K562 (cell line): ENCODE measurements around the gene TMEM218. TPM values are rescaled to one million over a fixed set of nuclear protein-coding genes. Genes with fewer than 3 reads are reported as not detected.
A peak's percentile ranks its signal among the peaks of the same experiment; 100 is the strongest.

Experiments
- ATAC-seq: fragments of 200-7000 bp; cut with Tn5 transposase; 3 replicates; pipeline ENCODE4 v1.9.1; 2020; ENCODE audit warnings: moderate library complexity
- BruUV-seq: library from RNA; stranded (reverse); fragments of 400-500 nt; replicated peaks from 2 replicates; lab custom pipeline; 2021; lab: Mats Ljungman, UMichigan
- CTCF ChIA-PET: fragments of 300-600 bp; formaldehyde crosslinking; extraction: SDS; loops from one replicate; lab custom pipeline; 2021; ENCODE audit warnings: low intra/inter-chr PET ratio; lab: Yijun Ruan, JAX
- POLR2A ChIA-PET: fragments of 300-600, 350-650 bp; sonication (Branson Sonifier 250); formaldehyde crosslinking; extraction: SDS; loops from one replicate; lab custom pipeline; 2021; ENCODE audit warnings: antibody characterized with exemption, inconsistent platforms; lab: Yijun Ruan, JAX
- DNase-seq, 4 experiments: peaks; one replicate each; pipeline versions ENCODE4 v3.0.0 to v3.0.0-alpha.2; 2011 to 2018; ENCODE audit warnings: low spot score in 3 of 4, mixed read lengths in 3 of 4; ENCODE audit errors: extremely low read depth in 1 of 4
- FAIRE-seq: peaks from 2 replicates; lab custom pipeline; 2011; peaks lifted over from hg19 to GRCh38; lab: Jason Lieb, UNC
- H2AFZ ChIP-seq: 2 replicates; pipeline ENCODE4 v1.6.0; 2011; ENCODE audit warnings: low read depth, low read length, control low read depth, inconsistent platforms
- H3K27ac ChIP-seq: fragments of 200-600 bp; 3 replicates; pipeline ENCODE4 v1.8.0; 2011; ENCODE audit warnings: low read depth, mild to moderate bottlenecking, control low read depth, inconsistent platforms, low read length, moderate library complexity, mixed read lengths; ENCODE audit errors: extremely low read depth
- H3K27me3 ChIP-seq, 2 experiments: fragments of 300-600 bp in 1 of 2; 2 replicates in 1 of 2; 3 replicates in 1 of 2; pipeline versions ENCODE4 v1.6.0 to v1.8.0; 2011; ENCODE audit warnings: inconsistent platforms in 2 of 2, low read length in 2 of 2, mild to moderate bottlenecking in 1 of 2, mixed read lengths in 1 of 2, moderate library complexity in 1 of 2; ENCODE audit not compliant: control insufficient read depth in 2 of 2, insufficient read depth in 2 of 2
- H3K36me3 ChIP-seq: fragments of 300-600 bp; 3 replicates; pipeline ENCODE4 v1.8.0; 2011; ENCODE audit warnings: mild to moderate bottlenecking, low read length, inconsistent platforms; ENCODE audit not compliant: control insufficient read depth, insufficient read depth
- H3K4me1 ChIP-seq, 2 experiments: fragments of 200-600 bp in 1 of 2; replicated peaks in 1 of 2; 2 replicates in 1 of 2; 3 replicates in 1 of 2; pipeline versions ENCODE4 v1.5.1 to v1.8.0; 2011; ENCODE audit warnings: inconsistent platforms in 2 of 2, low read length in 2 of 2, mild to moderate bottlenecking in 1 of 2, mixed read lengths in 1 of 2, moderate library complexity in 1 of 2; ENCODE audit not compliant: control insufficient read depth in 2 of 2, insufficient read depth in 2 of 2
- H3K4me2 ChIP-seq: 2 replicates; pipeline ENCODE4 v1.6.1; 2011; ENCODE audit warnings: low read length, control low read depth, inconsistent platforms, mixed read lengths; ENCODE audit not compliant: insufficient read depth
- H3K4me3 ChIP-seq: fragments of 200-600 bp; sonication (generic), shearing (Covaris generic); 2 replicates; pipeline ENCODE4 v1.5.1; 2016; ENCODE audit warnings: control low read depth, inconsistent platforms
- H3K79me2 ChIP-seq: fragments of 200-600 bp; 3 replicates; pipeline ENCODE4 v1.8.0; 2011; ENCODE audit warnings: low read length, inconsistent platforms; ENCODE audit not compliant: control insufficient read depth, insufficient read depth
- H3K9ac ChIP-seq, 2 experiments: 2 replicates each; pipeline versions ENCODE4 v1.6.0 to v1.6.1; 2011; ENCODE audit warnings: low read depth in 2 of 2, low read length in 2 of 2, control low read depth in 1 of 2, inconsistent platforms in 1 of 2, mild to moderate bottlenecking in 1 of 2, mixed read lengths in 1 of 2; ENCODE audit not compliant: insufficient read depth in 1 of 2
- H3K9me1 ChIP-seq: one replicate; pipeline ENCODE4 v1.6.0; 2011; ENCODE audit warnings: inconsistent platforms, mild to moderate bottlenecking, low read length, moderate library complexity; ENCODE audit not compliant: control insufficient read depth, insufficient read depth
- H3K9me3 ChIP-seq: replicated peaks from 2 replicates; pipeline ENCODE4 v1.5.1; 2011; ENCODE audit warnings: low read depth, low read length, inconsistent platforms; ENCODE audit not compliant: control insufficient read depth, insufficient read depth
- H4K20me1 ChIP-seq: replicated peaks from 2 replicates; pipeline ENCODE4 v1.6.1; 2011; ENCODE audit warnings: low read length, inconsistent platforms, mixed read lengths; ENCODE audit not compliant: control insufficient read depth, insufficient read depth
- NR4A1 ChIP-seq, 2 experiments: fragments of 250-450 bp in 1 of 2; fragments of 450-650 bp in 1 of 2; sonication (Bioruptor Pico) in 1 of 2; IDR thresholded peaks; 2 replicates each; pipeline versions ENCODE4 v1.4.0 to v1.6.1; 2016 to 2020; ENCODE audit warnings: mild to moderate bottlenecking in 2 of 2, missing compliant biosample characterization in 1 of 2, missing genetic modification characterization in 1 of 2, moderate library complexity in 1 of 2
- TEAD2 ChIP-seq: fragments of 450-650 bp; IDR thresholded peaks from 2 replicates; pipeline ENCODE4 v1.6.1; 2016; ENCODE audit warnings: missing genetic modification characterization, control low read depth, missing compliant biosample characterization
- ZNF644 ChIP-seq: fragments of 200-800 bp; sonication (Bioruptor generic); IDR thresholded peaks from 2 replicates; pipeline ENCODE4 v1.6.1; 2016; ENCODE audit warnings: low read depth, missing genetic modification characterization, missing compliant biosample characterization
- WGBS: fragments of 100-300 bp; shearing (Covaris generic); methylation state at CpG from one replicate; pipeline ENCODE4 v1.1.6; 2016; ENCODE audit warnings: low coverage, mixed read lengths; ENCODE audit not compliant: insufficient coverage; ENCODE audit errors: missing lambda C conversion rate; 5-methylcytosine and 5-hydroxymethylcytosine counted together
- in situ Hi-C: fragments of 300-500 bp; cut with MboI; formaldehyde crosslinking; loops from 4 replicates; pipeline ENCODE4 v1.15.0; 2018; ENCODE audit warnings: inconsistent platforms, mixed read lengths
- intact Hi-C: fragments of 100-400 bp; cut with micrococcal nuclease; formaldehyde crosslinking; loops from 2 replicates; pipeline ENCODE4 v1.14.2; 2022
- polyA plus RNA-seq, 8 experiments: library from polyadenylated mRNA; depleted of rRNA in 4 of 8; stranded (reverse) in 5 of 8; unstranded in 3 of 8; fragments of >200 nt; fragmentation: Nextera tagmentation in 2 of 8; fragmentation: Illumina TruSeq in 1 of 8; extraction: Ambion mirVana in 2 of 8; extraction: Trizol in 1 of 8; gene quantifications; 2 replicates each; pipeline versions ENCODE4 v1.2.1 to v1.2.3, GENCODE V29; 2011 to 2014; ENCODE audit warnings: inconsistent platforms in 1 of 8, missing spikeins in 1 of 8
- total RNA-seq, 7 experiments: library from RNA; depleted of rRNA in 6 of 7; stranded (reverse); fragments of >200 nt in 6 of 7; fragmentation: Illumina TruSeq in 2 of 7; extraction: Trizol in 2 of 7; gene quantifications; 2 replicates each; pipeline versions ENCODE4 v1.2.1 to v1.2.3, GENCODE V29; 2011 to 2021; ENCODE audit warnings: low replicate concordance in 1 of 7
- TF ChIP-seq, protein P1 (sequence below), 2 experiments: IDR thresholded peaks; 2 replicates each; pipeline ENCODE4 v1.6.1; 2011; ENCODE audit warnings: borderline replicate concordance in 1 of 2, control low read depth in 1 of 2, low read depth in 1 of 2, low read length in 1 of 2, mild to moderate bottlenecking in 1 of 2, mixed read lengths in 1 of 2, moderate library complexity in 1 of 2; ENCODE audit not compliant: insufficient read depth in 1 of 2, insufficient read length in 1 of 2, poor library complexity in 1 of 2, severe bottlenecking in 1 of 2; ENCODE audit errors: extremely low read depth in 1 of 2

TMEM218 gene
- total and polyA plus RNA-seq, 9 of the 15 experiments (the other 6 are each of a cell fraction or from before 2014, with no cell fraction given): 13.4 to 32.2 (median 25.4) TPM

- FAIRE-seq: no peak
- H3K79me2 ChIP-seq: no peaks in the 10 kb centered on the region
- no peaks in the 10 kb centered on the region for H3K36me3 ChIP-seq
- H3K9ac ChIP-seq: peak overlapping the region; percentile 42 to 76; a peak in 3 of 4 replicates
- H3K27me3 ChIP-seq: no peaks in the 10 kb centered on the region
- peak overlapping the region; percentile 81; the same call in 2 of the 3 replicates for H3K27ac ChIP-seq
- DNase-seq: peak in 1 of 4 experiments; percentile 32
- no peaks in the 10 kb centered on the region for H3K9me3 ChIP-seq
- H2AFZ ChIP-seq: peak overlapping the region; percentile 93
- BruUV-seq: no TSS peak
- ChIA-PET CTCF (no interaction called here), POLR2A (no interaction called here)
- peaks cover 5% of the 10 kb centered on the region for H3K9me1 ChIP-seq
- H3K4me3 ChIP-seq: no peak overlapping the region
- H4K20me1 ChIP-seq: no peaks in the 10 kb centered on the region
- no peak for ATAC-seq
- TF ChIP-seq TEAD2 (tag) (no peak), NR4A1 (CRISPR knock-in tag; IDR thresholded peaks at IDR 0.05) (0 out of 2 replicates have a peak, but pooled peaks have one; percentile 26), NR4A1 (tag; IDR thresholded peaks at IDR 0.05) (no peak), ZNF644 (tag) (peak; percentile 51; the same call in 1 of the 2 replicates)
- TF ChIP-seq, protein P1, sequence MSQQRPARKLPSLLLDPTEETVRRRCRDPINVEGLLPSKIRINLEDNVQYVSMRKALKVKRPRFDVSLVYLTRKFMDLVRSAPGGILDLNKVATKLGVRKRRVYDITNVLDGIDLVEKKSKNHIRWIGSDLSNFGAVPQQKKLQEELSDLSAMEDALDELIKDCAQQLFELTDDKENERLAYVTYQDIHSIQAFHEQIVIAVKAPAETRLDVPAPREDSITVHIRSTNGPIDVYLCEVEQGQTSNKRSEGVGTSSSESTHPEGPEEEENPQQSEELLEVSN (IDR thresholded peaks at IDR 0.05; ENCODE audit: borderline replicate concordance in 1 of 2, extremely low read depth in 1 of 2, insufficient read depth in 1 of 2, insufficient read length in 1 of 2, low read depth in 1 of 2, low read length in 1 of 2, poor library complexity in 1 of 2, severe bottlenecking in 1 of 2): peak in 1 of 2 experiments; percentile 17
- in situ Hi-C loops: no loop called here
- intact Hi-C loops: no loop called here
- 33% methylated on average over 5 of the region's 5 CpGs for WGBS
- H3K4me2 ChIP-seq: peak overlapping the region; percentile 54
- H3K4me1 ChIP-seq: peaks cover 61 to 64% of the 10 kb centered on the region in 2 experiments
These were observed 40.0 kb downstream of the TMEM218 start for GRCh38 chr11:125071435-125071834.
